Lung (tissue), 12 donors: ENCODE data around the gene TMEM247. TPM values are rescaled to one million over a fixed set of nuclear protein-coding genes. Genes with fewer than 3 reads are reported as not detected.
"Not testable (repeated sequence)": the region's sequence is repeated elsewhere in the genome, so short reads cannot be mapped to it uniquely, and the experiment has no call there.

ENCODE experiments used
- ATAC-seq: fragments of 200-7000 bp; cut with Tn5 transposase; one replicate; pipeline ENCODE4 v1.9.1; 2020; ENCODE audit warnings: moderate number of reproducible peaks; ENCODE audit not compliant: insufficient read depth, low FRiP score
- DNase-seq, 3 donors: peaks; one replicate each; pipeline ENCODE4 v3.0.0-alpha.2; 2013 to 2017
- H3K27ac ChIP-seq, 2 donors: one replicate each; pipeline ENCODE4 v1.5.1; 2013; ENCODE audit warnings: mild to moderate bottlenecking in 2 of 2, moderate library complexity in 2 of 2, control low read depth in 1 of 2, inconsistent platforms in 1 of 2, low read depth in 1 of 2, low read length in 1 of 2
- H3K27me3 ChIP-seq, 3 donors: one replicate each; pipeline ENCODE4 v1.5.1; 2013; ENCODE audit warnings: low read length in 2 of 3; ENCODE audit not compliant: control insufficient read depth in 3 of 3, insufficient read depth in 3 of 3
- H3K36me3 ChIP-seq, 4 donors: one replicate each; pipeline ENCODE4 v1.5.1; 2013; ENCODE audit warnings: low read length in 4 of 4, mild to moderate bottlenecking in 1 of 4, moderate library complexity in 1 of 4; ENCODE audit not compliant: control insufficient read depth in 4 of 4, insufficient read depth in 4 of 4
- H3K4me1 ChIP-seq, 5 donors: one replicate each; pipeline ENCODE4 v1.5.1; 2013; ENCODE audit warnings: low read length in 5 of 5, mild to moderate bottlenecking in 2 of 5, moderate library complexity in 1 of 5; ENCODE audit not compliant: control insufficient read depth in 5 of 5, insufficient read depth in 5 of 5
- H3K4me3 ChIP-seq: one replicate; pipeline ENCODE4 v1.5.1; 2013; ENCODE audit warnings: mild to moderate bottlenecking, control low read depth, moderate library complexity
- H3K9ac ChIP-seq, 2 donors: one replicate each; pipeline ENCODE4 v1.5.1; 2013; ENCODE audit warnings: low read length in 2 of 2, control low read depth in 1 of 2; ENCODE audit not compliant: insufficient read depth in 1 of 2
- H3K9me3 ChIP-seq, 4 donors: one replicate each; pipeline ENCODE4 v1.5.1; 2013; ENCODE audit warnings: low read length in 3 of 4, mild to moderate bottlenecking in 1 of 4, moderate library complexity in 1 of 4; ENCODE audit not compliant: control insufficient read depth in 4 of 4, insufficient read depth in 3 of 4
- CTCF ChIP-seq: IDR thresholded peaks from 2 replicates; pipeline ENCODE4 v1.5.1; 2012; ENCODE audit warnings: mild to moderate bottlenecking; ENCODE audit errors: control extremely low read depth, extremely low read depth
- WGBS, 2 donors: extraction: QIAGEN DNeasy Blood & Tissue Kit; methylation state at CpG; one replicate each; pipeline ENCODE4 v1.1.7; 2013; 5-methylcytosine and 5-hydroxymethylcytosine counted together
- polyA plus RNA-seq, 2 donors: library from polyadenylated mRNA; stranded (reverse); fragments of 200-250 nt; gene quantifications; one replicate each; pipeline ENCODE4 v1.2.1, GENCODE V29; 2013
- total RNA-seq, 2 donors: library from RNA; depleted of rRNA in 1 of 2; stranded (reverse); fragments of >200 nt in 1 of 2; gene quantifications; one replicate each; pipeline ENCODE4 v1.2.1, GENCODE V29; 2014 to 2021
- donor health status: control.
- donor health status: control.
- donor health status: Bipolar disorder and iron deficiency.
- donor health status: healthy.
- donor health status: DM: yes; HTN: yes; CAD: no.

TMEM247 gene
- total and polyA plus RNA-seq, 4 donors = not detected

- peaks cover 0 to 34% (median 16%) of the 10 kb centered on the region in 5 donors for H3K4me1 ChIP-seq
- no peak overlapping the region for H3K27ac ChIP-seq
- ATAC-seq (no peak), DNase-seq (peak in 1 of 3 donors; percentile 17)
- H3K4me3 ChIP-seq = no peak overlapping the region
- H3K9me3 ChIP-seq = peaks cover 0 to 7% (median 0%) of the 10 kb centered on the region in 4 donors
- no peak for TF ChIP-seq CTCF
- H3K9ac ChIP-seq = no peak overlapping the region
- WGBS, 2 donors = 75 to 86% methylated on average over 7 of the region's 7 CpGs
- H3K27me3 ChIP-seq = no peaks in the 10 kb centered on the region
- H3K36me3 ChIP-seq = no peaks in the 10 kb centered on the region
These were observed 39.9 kb downstream of the TMEM247 start for GRCh38 chr2:46519265-46519664.

DNA sequence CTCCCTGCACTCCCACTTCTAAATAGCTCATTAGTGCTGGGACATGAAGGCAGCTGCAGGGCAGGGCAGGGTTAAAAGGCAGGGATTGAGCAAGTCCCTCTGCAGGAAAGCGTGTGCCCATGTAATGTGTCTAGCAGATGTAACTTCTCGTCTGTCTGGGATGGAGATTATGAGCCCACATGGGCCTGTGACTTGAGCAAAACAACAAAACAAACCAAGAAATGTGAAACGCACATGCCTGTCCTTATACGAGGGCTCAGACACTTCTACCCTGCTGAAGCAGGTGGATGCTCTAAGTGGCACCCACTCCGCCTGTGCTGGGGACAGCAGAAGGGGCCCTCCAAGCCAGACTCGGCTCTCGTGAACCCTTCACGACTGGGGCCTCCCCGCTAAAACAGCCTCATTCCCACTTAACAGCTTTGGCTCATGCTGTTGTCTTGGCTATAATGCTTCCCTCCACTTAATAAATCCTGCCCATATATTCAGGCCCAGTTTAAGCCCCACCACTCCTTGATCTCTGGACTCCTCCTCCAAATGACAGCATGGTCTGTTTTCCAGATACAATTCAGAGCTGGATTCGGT is 40.9 kb downstream of the TMEM247 start:
- ATAC-seq (no peak), DNase-seq (peak; percentile 79 to 96 (median 95))
- peaks cover 0 to 34% (median 16%) of the 10 kb centered on the region in 5 donors for H3K4me1 ChIP-seq
- H3K27ac ChIP-seq = peak overlapping the region; percentile 24 to 45
- no peak for TF ChIP-seq CTCF
- 60 to 67% methylated on average over 10 of the region's 10 CpGs for WGBS, 2 donors
- H3K27me3 ChIP-seq = no peaks in the 10 kb centered on the region
- no peaks in the 10 kb centered on the region for H3K36me3 ChIP-seq
- H3K4me3 ChIP-seq = peak overlapping the region; percentile 6
- H3K9me3 ChIP-seq = peaks cover 0 to 7% (median 0%) of the 10 kb centered on the region in 4 donors
- H3K9ac ChIP-seq = no peak overlapping the region

GRCh38 chr2:46521215-46521683 is 41.9 kb downstream of the TMEM247 start:
- Histone ChIP-seq H3K4me1 (peaks cover 0 to 34% (median 16%) of the 10 kb centered on the region in 5 donors), H3K4me3 (no peak overlapping the region), H3K27me3 (no peaks in the 10 kb centered on the region), H3K27ac (peak overlapping the region in 1 of 2 donors; percentile 53), H3K36me3 (no peaks in the 10 kb centered on the region), H3K9me3 (peaks cover 0 to 2% (median 0%) of the 10 kb centered on the region in 4 donors), H3K9ac (no peak overlapping the region)
- ATAC-seq (peak; percentile 75), DNase-seq (peak; percentile 89 to 94 (median 94))
- 10 to 11% methylated on average over 2 of the region's 2 CpGs for WGBS, 2 donors
- no peak for TF ChIP-seq CTCF

- H3K36me3 ChIP-seq, H3K27ac ChIP-seq, H3K9ac ChIP-seq, H3K4me3 ChIP-seq, H3K9me3 ChIP-seq, H3K27me3 ChIP-seq, DNase-seq, ATAC-seq: not testable (repeated sequence)
- peaks cover 0 to 34% (median 16%) of the 10 kb centered on the region in 5 donors for H3K4me1 ChIP-seq
These were observed 43.0 kb downstream of the TMEM247 start for GRCh38 chr2:46522385-46522784.
